ENCODE data around the gene RETREG3.

DNA sequence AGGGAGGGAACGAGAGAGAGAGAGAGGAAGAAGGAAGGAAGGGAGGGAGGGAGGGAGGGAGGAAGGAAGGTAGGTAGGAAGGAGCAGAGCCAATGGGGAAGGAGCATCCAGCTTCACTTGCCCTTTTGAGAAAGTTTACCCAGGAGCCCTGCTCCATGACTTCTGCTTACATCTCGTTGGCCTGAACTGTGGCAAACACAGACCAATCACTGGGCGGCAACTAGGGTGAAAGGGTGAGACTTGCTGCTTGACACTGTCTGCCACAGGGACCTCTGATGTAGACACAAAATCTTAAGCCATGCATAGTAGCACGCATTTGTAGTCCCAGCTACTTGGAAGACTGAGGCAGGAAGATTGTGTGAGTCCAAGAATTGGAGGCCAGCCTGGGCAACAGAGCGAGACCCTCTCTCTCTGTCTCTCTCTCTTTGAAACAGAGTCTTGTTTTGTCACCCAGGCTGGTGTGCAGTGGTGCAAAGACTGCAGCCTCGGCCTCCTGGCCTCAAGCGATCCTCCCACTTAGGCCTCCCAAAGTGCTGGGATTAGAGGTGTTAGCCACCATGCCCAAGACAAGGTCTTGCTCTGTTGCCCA lies 30.4 kb upstream of the RETREG3 start:
- TF ChIP-seq MAX (IDR thresholded peaks at IDR 0.05) (no peak), CBX2 (IDR thresholded peaks at IDR 0.05; ENCODE audit: borderline replicate concordance, low read depth) (no peak)
